Adrenal gland (tissue), 12 donors: ENCODE measurements around the gene PGM2. TPM values are rescaled to one million over a fixed set of nuclear protein-coding genes. Genes with fewer than 3 reads are reported as not detected.

ENCODE experiments used
- DNase-seq, 7 donors: peaks; one replicate each; pipeline ENCODE4 v3.0.0-alpha.2; 2019 to 2020
- H3K27ac ChIP-seq, 5 donors: fragments of 200-600 bp; sonication (generic) in 4 of 5; 1 replicate in 3 of 5; 2 replicates in 2 of 5; pipeline versions ENCODE4 v1.5.1 to v1.8.0; 2016 to 2020; ENCODE audit warnings: mild to moderate bottlenecking in 1 of 5
- H3K27me3 ChIP-seq: fragments of 200-600 bp; 2 replicates; pipeline ENCODE4 v1.8.0; 2021
- H3K36me3 ChIP-seq, 2 donors: fragments of 200-600 bp; replicated peaks in 1 of 2; 1 replicate in 1 of 2; 2 replicates in 1 of 2; pipeline versions ENCODE4 v1.5.1 to v1.8.0; 2018 to 2022
- H3K4me1 ChIP-seq, 2 donors: fragments of 200-600 bp; replicated peaks in 1 of 2; 1 replicate in 1 of 2; 2 replicates in 1 of 2; pipeline versions ENCODE4 v1.5.1 to v1.8.0; 2018 to 2021
- H3K4me3 ChIP-seq, 4 donors: fragments of 200-600 bp; sonication (generic) in 3 of 4; one replicate each; pipeline ENCODE4 v1.5.1; 2016 to 2018
- H3K9me3 ChIP-seq, 3 donors: fragments of 200-600 bp; sonication (generic) in 1 of 3; replicated peaks in 1 of 3; 1 replicate in 2 of 3; 2 replicates in 1 of 3; pipeline versions ENCODE4 v1.5.1 to v1.8.0; 2016 to 2021
- CTCF ChIP-seq, 6 experiments: fragments of 450-650 bp in 4 of 6; fragments of 200-600 bp in 2 of 6; sonication (generic) in 1 of 6; IDR thresholded peaks; 1 replicate in 5 of 6; 2 replicates in 1 of 6; pipeline versions ENCODE4 v1.5.1 to v1.8.0; 2016 to 2021; ENCODE audit warnings: antibody characterized with exemption in 6 of 6, mild to moderate bottlenecking in 2 of 6, moderate library complexity in 1 of 6
- POLR2A ChIP-seq, 2 donors: fragments of 450-650 bp; IDR thresholded peaks; one replicate each; pipeline ENCODE4 v1.6.1; 2017; ENCODE audit warnings: antibody characterized with exemption in 2 of 2, mild to moderate bottlenecking in 2 of 2, moderate library complexity in 1 of 2
- WGBS, 4 donors: extraction: QIAGEN DNeasy Blood & Tissue Kit in 2 of 4; methylation state at CpG; one replicate each; pipeline versions ENCODE4 v1.1.5 to v1.1.7; 2013 to 2017; 5-methylcytosine and 5-hydroxymethylcytosine counted together
- intact Hi-C, 2 donors: fragments of 100-400 bp; cut with DNase I; formaldehyde crosslinking; loops; one replicate each; pipeline versions ENCODE4 v1.14.1 to v1.15.0; 2022 to 2023
- polyA plus RNA-seq, 3 donors: library from polyadenylated mRNA; stranded (reverse); fragments of 200-250 nt in 2 of 3; fragments of 350-450 nt in 1 of 3; fragmentation: Illumina TruSeq in 1 of 3; extraction: RNeasy Lipid Tissue Mini Kit (QIAGEN cat#74804) in 1 of 3; gene quantifications; one replicate each; pipeline ENCODE4 v1.2.3, GENCODE V29; 2013 to 2014
- total RNA-seq, 9 donors: library from RNA; depleted of rRNA in 4 of 9; stranded (reverse); fragments of >200 nt in 4 of 9; fragments of 120-200 nt in 1 of 9; fragmentation: NEBNext Ultra II Directional in 1 of 9; extraction: Animal tissue kit (Norgen Biotek cat#: 25700) in 1 of 9; gene quantifications; one replicate each; pipeline versions ENCODE4 v1.1.0 to v1.2.4, GENCODE V29; 2013 to 2023
- donor health status: healthy with polysubstance abuse.
- donor health status: Bipolar disorder and iron deficiency.
- donor health status: DM: yes; HTN: yes; CAD: no.
- donor health status: DM: no; HTN: no; CAD: no.
- donor health status: DM: no; HTN: no; CAD: no.
- donor health status: DM: yes; HTN: yes; CAD: no.

Gene PGM2
- total and polyA plus RNA-seq, 12 donors, result 6.8 to 59.2 (median 27.2) TPM

- H3K36me3 ChIP-seq, result no peaks in the 10 kb centered on the region
- no peak for TF ChIP-seq POLR2A (IDR thresholded peaks at IDR 0.05)
- no peak for TF ChIP-seq CTCF (IDR thresholded peaks at IDR 0.05)
- no peaks in the 10 kb centered on the region for H3K9me3 ChIP-seq
- intact Hi-C loops, result no loop called here
- H3K27ac ChIP-seq, result no peak overlapping the region
- no peaks in the 10 kb centered on the region for H3K4me1 ChIP-seq
- WGBS, 4 donors, result 92 to 95% (median 93%) methylated on average over 6 to 7 of the region's 7 CpGs
- H3K4me3 ChIP-seq, result no peak overlapping the region
- DNase-seq, result no peak
- H3K27me3 ChIP-seq, result no peaks in the 10 kb centered on the region
These were observed 75.7 kb downstream of the PGM2 start for GRCh38 chr4:37902212-37902611.

GRCh38 chr4:37902738-37903693, 76.5 kb downstream of the PGM2 start:
- intact Hi-C loops, result no loop called here
- H3K36me3 ChIP-seq, result no peaks in the 10 kb centered on the region
- no peaks in the 10 kb centered on the region for H3K27me3 ChIP-seq
- WGBS, 4 donors, result 70 to 76% (median 74%) methylated on average over 9 of the region's 9 CpGs
- no peaks in the 10 kb centered on the region for H3K9me3 ChIP-seq
- no peak overlapping the region for H3K4me3 ChIP-seq
- TF ChIP-seq POLR2A (IDR thresholded peaks at IDR 0.05) (no peak), CTCF (IDR thresholded peaks at IDR 0.05) (no peak)
- no peak overlapping the region for H3K27ac ChIP-seq
- no peak for DNase-seq
- no peaks in the 10 kb centered on the region for H3K4me1 ChIP-seq

GRCh38 chr4:37903901-37904300, 77.4 kb downstream of the PGM2 start:
- intact Hi-C loops, result no loop called here
- no peaks in the 10 kb centered on the region for H3K36me3 ChIP-seq
- no peak overlapping the region for H3K27ac ChIP-seq
- no peak overlapping the region for H3K4me3 ChIP-seq
- no peaks in the 10 kb centered on the region for H3K9me3 ChIP-seq
- WGBS, 4 donors, result 83 to 88% (median 85%) methylated on average over 3 of the region's 3 CpGs
- no peaks in the 10 kb centered on the region for H3K4me1 ChIP-seq
- TF ChIP-seq CTCF (IDR thresholded peaks at IDR 0.05), result no peak
- no peak for TF ChIP-seq POLR2A (IDR thresholded peaks at IDR 0.05)
- H3K27me3 ChIP-seq, result no peaks in the 10 kb centered on the region
- DNase-seq, result no peak

- intact Hi-C loops, result no loop called here
- H3K4me3 ChIP-seq, result no peak overlapping the region
- H3K36me3 ChIP-seq, result no peaks in the 10 kb centered on the region
- H3K27ac ChIP-seq, result no peak overlapping the region
- no peak for TF ChIP-seq CTCF (IDR thresholded peaks at IDR 0.05)
- TF ChIP-seq POLR2A (IDR thresholded peaks at IDR 0.05), result no peak
- WGBS, 4 donors, result 93 to 100% (median 98%) methylated on average over 3 of the region's 3 CpGs
- DNase-seq, result no peak
- H3K4me1 ChIP-seq, result no peaks in the 10 kb centered on the region
- H3K27me3 ChIP-seq, result no peaks in the 10 kb centered on the region
- H3K9me3 ChIP-seq, result no peaks in the 10 kb centered on the region
These were observed 78.3 kb downstream of the PGM2 start for GRCh38 chr4:37904824-37905223.
